GM21723 (cell line): ENCODE results near the gene ATIC.

Experiments
- ATAC-seq: cut with Tn5 transposase; IDR thresholded peaks from one replicate; pipeline ENCODE4 v1.9.1; 2021; ENCODE audit warnings: mild to moderate bottlenecking, moderate library complexity; ENCODE audit not compliant: unreplicated experiment

ATIC gene

DNA sequence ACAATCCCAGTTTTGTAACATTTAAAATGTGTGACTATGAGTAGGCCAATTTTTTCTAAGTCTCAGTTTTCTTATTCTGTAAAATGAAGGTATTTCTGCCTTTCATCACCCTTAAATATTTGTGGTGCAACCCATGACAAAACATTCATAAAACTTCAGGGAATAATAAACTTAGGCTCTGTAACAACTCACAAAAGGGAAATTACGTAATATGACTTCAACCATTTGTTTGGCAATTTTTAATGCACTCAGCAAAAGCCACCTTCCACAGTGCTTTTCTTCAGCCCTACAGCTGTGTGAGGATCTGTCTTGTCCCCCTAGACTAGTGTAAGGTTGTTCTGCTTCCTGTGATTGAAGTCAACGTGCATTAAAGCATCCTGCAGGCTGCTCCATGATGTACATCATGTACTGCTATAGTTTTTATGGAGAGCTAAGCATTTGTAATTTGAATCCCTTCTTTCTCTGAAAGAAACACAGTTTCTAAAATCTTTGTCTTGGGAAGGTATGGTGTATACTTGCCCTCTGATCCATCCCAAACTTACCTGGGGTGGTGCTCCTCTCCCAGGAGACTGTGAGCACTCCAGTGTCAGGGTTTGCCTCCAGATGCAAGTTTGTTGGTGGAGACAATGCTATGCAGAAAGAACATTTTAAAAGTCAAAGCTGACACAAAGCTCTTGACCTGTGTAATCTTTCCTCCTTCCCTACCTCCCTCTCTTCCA lies 84.9 kb downstream of the ATIC start:
- ATAC-seq, result no peak

DNA sequence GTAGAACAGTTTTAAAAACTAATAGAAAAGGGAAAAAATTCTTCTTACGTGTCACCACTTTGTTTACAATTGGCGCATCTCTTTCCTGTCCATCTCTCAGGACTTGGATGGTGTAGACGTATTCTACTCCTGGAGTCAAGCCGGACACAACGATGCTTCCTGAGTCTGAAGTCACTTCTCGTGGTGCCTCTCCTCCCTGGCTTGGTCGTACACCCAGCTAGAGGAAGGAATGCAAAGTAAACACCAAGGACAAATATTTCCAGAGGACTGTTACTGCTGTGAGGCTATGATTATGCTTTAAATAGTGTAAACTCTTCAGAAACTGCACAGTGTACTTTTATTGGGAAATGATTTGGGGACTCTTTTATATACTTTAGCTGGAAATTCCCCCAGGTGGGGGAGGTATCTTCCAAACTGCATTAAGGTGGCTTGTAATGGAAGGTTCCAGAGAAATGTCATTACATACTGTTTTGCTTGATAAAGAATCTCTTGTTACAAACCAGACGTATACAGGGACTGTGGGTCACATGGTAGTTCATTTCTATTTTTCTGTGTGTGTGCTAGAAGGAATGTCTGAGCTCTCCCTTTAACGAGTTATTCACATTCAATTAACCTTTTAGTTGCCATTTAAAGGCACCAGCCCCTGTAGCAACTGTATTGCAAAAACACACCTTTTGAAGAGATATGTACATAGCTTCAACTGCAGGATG lies 85.9 kb downstream of the ATIC start:
- ATAC-seq, result no peak

DNA sequence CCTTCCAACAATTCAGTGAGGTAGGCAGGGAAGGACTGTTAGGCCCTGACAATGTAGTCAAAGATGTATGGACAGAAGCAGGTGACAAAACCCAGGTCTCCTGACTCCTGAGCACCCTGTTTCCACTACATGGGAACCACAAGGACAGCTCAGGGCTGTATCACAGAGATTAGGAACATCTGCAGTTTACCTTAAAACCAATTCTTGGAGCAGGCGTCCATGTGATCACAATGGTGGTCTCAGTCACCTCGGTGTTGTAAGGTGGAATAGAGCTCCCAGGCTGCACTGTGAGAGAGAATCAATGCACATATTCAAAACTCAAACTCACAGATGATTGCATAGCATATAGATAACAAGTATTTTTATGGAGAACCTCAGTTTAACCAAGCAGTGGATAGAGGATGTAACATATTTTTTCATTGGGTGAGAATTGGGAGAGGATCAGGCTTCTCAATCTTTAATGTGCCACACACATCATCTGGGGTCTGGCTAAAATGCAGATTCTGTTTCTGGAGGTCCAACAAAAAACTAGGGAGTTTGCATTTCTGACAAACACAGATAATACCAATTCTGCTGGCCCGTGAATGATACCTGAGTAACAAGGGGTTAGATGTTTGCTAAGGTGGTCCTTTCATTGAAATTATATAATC lies 87.3 kb downstream of the ATIC start:
- no peak for ATAC-seq
